Urothelium cell line (cell line): ENCODE results near the gene AP5Z1.

Experiments used
- DNase-seq: peaks from one replicate; pipeline ENCODE4 v3.0.0; 2011; ENCODE audit warnings: low spot score, mixed read lengths
- FAIRE-seq: peaks from 2 replicates; lab custom pipeline; 2011; peaks lifted over from hg19 to GRCh38; lab: Jason Lieb, UNC

Gene AP5Z1, protein sequence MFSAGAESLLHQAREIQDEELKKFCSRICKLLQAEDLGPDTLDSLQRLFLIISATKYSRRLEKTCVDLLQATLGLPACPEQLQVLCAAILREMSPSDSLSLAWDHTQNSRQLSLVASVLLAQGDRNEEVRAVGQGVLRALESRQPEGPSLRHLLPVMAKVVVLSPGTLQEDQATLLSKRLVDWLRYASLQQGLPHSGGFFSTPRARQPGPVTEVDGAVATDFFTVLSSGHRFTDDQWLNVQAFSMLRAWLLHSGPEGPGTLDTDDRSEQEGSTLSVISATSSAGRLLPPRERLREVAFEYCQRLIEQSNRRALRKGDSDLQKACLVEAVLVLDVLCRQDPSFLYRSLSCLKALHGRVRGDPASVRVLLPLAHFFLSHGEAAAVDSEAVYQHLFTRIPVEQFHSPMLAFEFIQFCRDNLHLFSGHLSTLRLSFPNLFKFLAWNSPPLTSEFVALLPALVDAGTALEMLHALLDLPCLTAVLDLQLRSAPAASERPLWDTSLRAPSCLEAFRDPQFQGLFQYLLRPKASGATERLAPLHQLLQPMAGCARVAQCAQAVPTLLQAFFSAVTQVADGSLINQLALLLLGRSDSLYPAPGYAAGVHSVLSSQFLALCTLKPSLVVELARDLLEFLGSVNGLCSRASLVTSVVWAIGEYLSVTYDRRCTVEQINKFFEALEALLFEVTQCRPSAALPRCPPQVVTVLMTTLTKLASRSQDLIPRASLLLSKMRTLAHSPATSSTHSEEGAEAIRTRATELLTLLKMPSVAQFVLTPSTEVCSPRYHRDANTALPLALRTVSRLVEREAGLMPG

DNA sequence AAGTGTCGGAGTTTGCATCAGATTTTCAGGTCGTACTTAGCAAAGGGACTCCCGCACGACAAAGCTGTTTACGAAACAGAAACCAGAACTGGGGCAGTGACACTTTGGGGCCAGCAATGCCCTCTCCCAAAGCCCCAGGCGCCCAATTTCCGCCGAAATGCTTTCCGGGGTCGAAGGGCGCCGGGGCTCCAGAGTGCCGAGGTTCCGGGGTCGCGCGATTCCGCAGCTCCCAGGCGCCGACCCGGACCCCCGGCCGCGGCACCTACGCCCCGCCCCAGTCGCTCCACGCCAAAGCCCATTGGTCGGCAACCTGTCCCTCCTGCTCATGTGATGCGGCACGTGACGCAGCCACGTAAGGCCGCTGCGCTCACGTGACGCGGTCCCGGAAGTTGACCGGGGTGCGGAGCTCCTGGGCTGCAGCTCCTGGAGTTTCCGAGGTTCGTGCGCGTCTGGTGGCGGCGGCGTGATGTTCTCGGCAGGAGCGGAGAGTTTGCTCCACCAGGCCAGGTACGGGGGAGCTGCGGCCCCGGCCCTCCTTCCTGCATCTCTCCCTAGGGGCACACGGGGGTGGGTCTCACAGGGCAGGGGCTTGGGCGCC lies at the start of gene AP5Z1:
TSS of gene AP5Z1 (plus strand) at position 374 of the 598 bp plus-strand sequence. CDS start at position 467, 93 bp downstream.
- DNase-seq (peak; percentile 100), FAIRE-seq (peak; percentile 100)

GRCh38 chr7:4725850-4726450 lies 49.5 kb upstream of the AP5Z1 start:
- FAIRE-seq (no peak), DNase-seq (no peak)

GRCh38 chr7:4726566-4726965 lies 48.9 kb upstream of the AP5Z1 start:
- FAIRE-seq (no peak), DNase-seq (no peak)

GRCh38 chr7:4727914-4728705 lies 47.3 kb upstream of the AP5Z1 start:
- peak; percentile 91 for FAIRE-seq
- DNase-seq: no peak

DNA sequence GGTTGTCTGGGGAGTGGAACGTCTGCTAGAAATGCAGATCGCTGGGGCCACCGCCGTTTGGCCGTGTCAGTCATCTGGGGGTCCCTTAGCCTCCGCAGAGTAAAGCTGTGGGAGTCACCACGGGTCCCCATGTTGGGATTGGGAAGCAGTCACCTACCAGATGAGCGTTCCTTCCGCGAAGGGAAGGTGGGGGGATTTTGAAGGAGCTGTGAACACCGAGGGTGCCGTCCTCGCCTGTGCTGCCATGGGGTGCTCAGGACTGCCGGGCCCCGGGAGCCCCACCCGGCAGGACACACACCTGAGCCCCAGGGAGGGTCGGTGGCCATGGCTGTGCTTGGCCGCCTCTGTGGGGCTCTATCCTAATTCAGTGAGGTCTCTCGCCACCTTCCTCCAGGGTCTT lies 46.2 kb upstream of the AP5Z1 start:
- FAIRE-seq: no peak

DNA sequence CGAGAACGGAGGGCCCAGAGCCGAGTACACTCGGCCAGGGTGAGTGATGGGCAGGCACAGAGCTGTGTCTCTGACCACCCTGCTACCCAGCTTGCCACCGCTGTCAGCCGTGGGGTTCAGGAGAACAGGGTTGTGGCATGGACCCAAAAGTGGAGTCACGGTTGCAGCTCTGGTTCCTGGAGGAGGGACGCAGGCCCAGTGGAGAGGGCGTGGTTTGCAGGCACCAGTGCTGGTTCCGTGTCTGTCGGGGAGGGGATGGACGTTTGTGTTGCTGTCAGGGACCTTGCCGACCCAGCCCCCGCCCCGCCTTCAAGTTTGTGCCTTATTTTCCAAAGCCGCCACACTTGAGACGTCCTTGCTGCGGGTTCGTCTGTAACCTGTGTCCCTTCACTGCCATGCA lies 45.1 kb upstream of the AP5Z1 start:
- DNase-seq (no peak), FAIRE-seq (peak; percentile 93)

More for the DNA sequence above, 46.2 kb upstream of the AP5Z1 start:
- DNase-seq: no peak

DNA sequence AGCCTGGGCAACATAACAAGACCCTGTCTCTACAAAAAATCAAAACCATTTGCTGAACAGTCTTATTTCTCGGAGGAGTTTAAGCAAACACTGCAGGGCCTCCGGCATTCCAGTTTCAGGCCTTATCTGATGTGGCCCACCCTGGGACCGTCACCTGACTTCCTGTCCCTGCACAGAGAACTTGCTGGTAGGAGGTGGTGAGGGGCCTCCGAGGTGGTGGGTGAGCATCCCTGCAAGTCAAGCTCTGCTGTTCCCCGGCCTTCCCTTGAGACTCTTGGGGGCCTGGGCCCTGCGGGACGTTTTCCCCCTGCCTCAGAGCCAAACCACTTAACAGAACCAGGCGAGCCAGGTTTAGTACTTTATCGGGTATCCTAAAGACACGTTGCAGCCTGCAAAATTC lies 44.5 kb upstream of the AP5Z1 start:
- FAIRE-seq (no peak), DNase-seq (no peak)

GRCh38 chr7:4731803-4732202 lies 43.6 kb upstream of the AP5Z1 start:
- DNase-seq: no peak
- FAIRE-seq: peak; percentile 91

GRCh38 chr7:4733936-4734528 lies 41.4 kb upstream of the AP5Z1 start:
- no peak for DNase-seq
- peak; percentile 80 for FAIRE-seq

DNA sequence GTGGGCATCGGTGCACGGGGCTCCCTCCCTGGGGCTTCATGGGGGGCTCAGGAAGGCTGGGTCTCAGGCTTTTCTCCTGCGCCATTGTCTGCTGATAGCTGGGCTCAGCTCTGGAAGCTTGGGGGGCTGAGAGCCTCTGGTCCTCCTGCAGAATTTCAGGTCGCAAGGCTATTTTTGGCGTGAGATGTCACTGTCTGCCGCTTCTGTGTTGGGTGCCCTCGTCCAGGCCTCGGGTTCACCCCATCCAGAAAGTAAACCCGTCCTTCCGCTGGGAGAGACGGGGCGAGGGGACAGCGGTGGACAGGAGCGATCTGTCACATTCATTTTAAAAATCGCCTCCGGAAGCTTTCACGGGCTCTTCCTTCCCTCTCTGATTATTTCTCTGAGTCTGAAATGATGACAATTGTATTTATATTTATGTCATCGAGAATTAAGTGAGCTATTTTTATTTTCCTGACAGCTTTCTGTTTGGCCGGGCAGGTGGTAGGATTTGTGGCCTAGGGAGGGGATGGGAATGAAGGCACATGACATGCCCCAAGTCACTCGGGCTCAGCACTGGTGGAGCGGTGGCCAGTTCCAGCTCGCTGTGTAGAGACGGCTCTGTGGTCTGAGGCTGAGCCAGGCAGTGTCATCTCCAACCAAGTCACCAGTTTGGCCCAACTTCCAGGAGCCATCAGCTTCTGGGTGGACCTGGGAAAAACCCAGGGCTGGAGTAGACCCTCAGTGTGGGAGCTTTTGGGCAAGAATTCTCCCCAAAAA lies 40.7 kb upstream of the AP5Z1 start:
- no peak for DNase-seq
- FAIRE-seq: peak; percentile 35

- DNase-seq (no peak), FAIRE-seq (peak; percentile 100)
Measured at GRCh38 chr7:4737300-4737699, 38.1 kb upstream of the AP5Z1 start.

GRCh38 chr7:4738711-4739527 lies 36.5 kb upstream of the AP5Z1 start:
- peak; percentile 94 for FAIRE-seq
- peak; percentile 83 for DNase-seq

DNA sequence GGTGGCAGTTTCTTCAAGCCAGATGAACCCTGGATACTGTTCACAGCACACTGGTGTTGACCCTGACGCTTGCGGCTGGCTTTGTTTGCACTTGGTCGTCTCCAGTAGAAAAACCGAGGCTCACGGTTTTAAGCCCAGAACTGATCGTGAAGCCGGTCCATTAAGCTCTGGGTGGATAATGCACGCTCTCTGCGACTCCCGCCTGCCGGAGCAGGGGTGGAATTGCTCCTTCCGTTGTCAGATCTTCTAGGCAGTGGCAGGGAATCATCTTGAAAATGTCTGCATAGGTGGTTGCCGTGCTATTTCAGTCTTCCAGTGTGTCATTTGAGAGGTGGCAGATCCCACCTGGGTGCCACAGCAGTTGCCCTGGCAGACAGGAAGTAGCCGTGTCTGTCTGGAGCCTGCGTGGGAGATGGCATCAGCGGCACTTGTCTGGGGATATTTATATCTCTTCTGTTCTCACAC lies 35.9 kb upstream of the AP5Z1 start:
- no peak for DNase-seq
- peak; percentile 17 for FAIRE-seq

DNA sequence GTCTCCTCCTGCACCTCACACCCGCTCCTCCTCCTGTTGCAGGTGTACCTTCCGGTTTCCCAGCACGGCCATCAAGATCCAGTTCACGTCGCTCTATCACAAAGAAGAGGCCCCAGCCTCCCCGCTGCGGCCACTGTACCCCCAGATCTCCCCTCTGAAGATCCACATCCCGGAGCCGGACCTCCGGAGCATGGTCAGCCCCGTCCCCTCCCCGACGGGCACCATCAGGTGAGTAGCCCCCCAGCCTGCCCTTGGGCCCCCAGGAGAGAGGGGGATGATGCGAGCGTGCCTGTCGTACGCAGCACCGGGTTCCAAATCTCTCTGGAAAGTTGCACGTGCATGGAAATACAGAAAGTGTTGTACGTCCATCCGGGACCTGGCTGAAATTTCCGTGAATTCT lies 34.6 kb upstream of the AP5Z1 start:
- DNase-seq: no peak
- no peak for FAIRE-seq

- DNase-seq (no peak), FAIRE-seq (peak; percentile 23)
Measured at GRCh38 chr7:4742051-4742573, 33.3 kb upstream of the AP5Z1 start.

GRCh38 chr7:4742852-4743251 lies 32.6 kb upstream of the AP5Z1 start:
- FAIRE-seq: peak; percentile 42
- DNase-seq: no peak

DNA sequence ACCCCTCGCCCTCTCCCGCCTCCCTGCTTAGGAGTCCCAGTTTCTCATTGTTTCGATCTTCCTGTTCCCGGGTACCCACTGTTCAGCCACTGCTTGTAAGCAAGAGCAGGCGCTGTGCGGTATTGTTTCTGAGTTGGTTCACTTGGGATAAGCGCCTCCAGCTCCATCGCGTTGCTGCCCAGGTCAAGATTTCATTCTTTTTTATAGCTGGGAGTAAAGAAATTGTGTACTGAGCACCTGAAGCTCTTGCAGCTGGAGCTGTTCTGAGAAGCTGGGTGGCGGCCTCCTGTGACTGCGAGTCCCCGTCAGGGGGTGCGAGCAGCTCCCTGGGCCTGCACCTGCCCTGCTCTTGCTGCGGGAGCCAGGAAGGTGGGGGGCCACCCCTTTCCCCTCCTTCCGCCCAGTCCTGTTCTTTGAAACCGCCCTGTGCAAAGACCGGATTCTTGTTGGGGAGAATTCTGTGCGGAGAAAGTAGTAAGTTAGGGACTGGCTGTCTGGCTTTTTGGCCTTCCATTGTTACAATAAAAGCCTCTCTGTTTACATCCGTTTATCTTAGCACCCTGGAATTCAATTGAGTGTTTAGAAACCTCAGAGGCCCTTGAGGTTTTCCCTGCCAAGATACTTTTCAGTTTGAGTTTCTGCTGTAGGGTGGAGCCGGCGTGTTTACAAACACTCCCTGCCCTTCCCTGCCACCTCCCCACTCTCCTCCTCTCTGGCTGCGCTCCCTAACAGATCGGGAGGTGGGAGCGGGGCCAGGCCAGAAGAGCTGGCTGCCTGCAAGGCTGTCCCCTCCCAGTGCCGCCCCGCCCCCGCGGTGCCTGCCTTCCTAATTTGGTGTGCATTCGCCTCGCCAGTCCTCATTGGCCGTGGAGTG lies 30.8 kb upstream of the AP5Z1 start:
- FAIRE-seq (peak; percentile 99), DNase-seq (peak; percentile 99)
